ENCODE measurements around the gene PUS1. TPM values are rescaled to one million over a fixed set of nuclear protein-coding genes. Genes with fewer than 3 reads are reported as not detected.

Gene PUS1
- total and polyA plus RNA-seq, 10 of the 15 experiments (the other 5 are each of a cell fraction or from before 2014, with no cell fraction given), result 1.3 to 74.2 (median 25.4) TPM

DNA sequence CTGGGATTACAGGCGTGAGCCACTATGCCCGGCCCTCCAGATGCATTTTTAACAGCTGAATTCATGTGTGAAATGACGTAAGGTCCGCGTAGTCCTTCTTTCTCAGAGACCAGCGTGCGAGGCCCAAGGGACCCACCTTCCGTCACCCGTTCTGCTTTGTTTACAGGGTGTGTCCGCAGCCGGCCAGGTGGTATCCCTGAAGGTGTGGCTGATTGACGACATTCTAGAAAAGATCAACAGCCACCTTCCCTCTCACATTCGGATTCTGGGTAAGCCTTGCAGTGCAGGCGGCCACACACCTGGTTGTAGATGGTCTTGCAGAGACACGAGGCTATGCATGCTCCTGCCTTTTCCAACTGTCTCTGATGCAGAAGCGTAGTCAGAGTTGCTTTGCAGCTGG lies 9.9 kb downstream of the PUS1 start:
- ChIA-PET SMC1A (ENCODE audit: uncharacterized antibody, unreplicated experiment) (no interaction called here), CTCF (no interaction called here), POLR2A (interaction anchor here (0.5 kb wide), 1 partner anchor 11 kb away, joined by 4 read pairs; no protein-coding TSS in a partner anchor), RAD21 (ENCODE audit: unreplicated experiment) (no interaction called here)
- peaks cover 8 to 27% of the 10 kb centered on the region in 2 experiments for H3K36me3 ChIP-seq (ENCODE audit: control insufficient read depth in 2 of 2, insufficient read depth in 2 of 2, low read length in 1 of 2)
- no peaks in the 10 kb centered on the region for H3K27me3 ChIP-seq (replicated peaks in 1 of 2; ENCODE audit: control insufficient read depth in 2 of 2, insufficient read depth in 2 of 2, low read length in 1 of 2)
- in situ Hi-C loops (cut with MboI), result no loop called here
- ATAC-seq (no peak), DNase-seq (ENCODE audit: low read depth, low spot score) (no peak), FAIRE-seq (no peak)
- intact Hi-C loops (cut with micrococcal nuclease; ENCODE audit: unreplicated experiment), result no loop called here
- H3K9me3 ChIP-seq (replicated peaks; ENCODE audit: control insufficient read depth, insufficient read depth, low read length), result no peaks in the 10 kb centered on the region
- H2AFZ ChIP-seq (ENCODE audit: control insufficient read depth, low read depth, low read length), result no peak overlapping the region
- H3K27ac ChIP-seq (ENCODE audit: control insufficient read depth, insufficient read depth), result no peak overlapping the region
- H3K4me1 ChIP-seq (ENCODE audit: control insufficient read depth, insufficient read depth, low read length), result no peaks in the 10 kb centered on the region
- no peaks in the 10 kb centered on the region for H3K79me2 ChIP-seq (ENCODE audit: control insufficient read depth, insufficient read depth, low read length)
- 90% methylated on average over 16 of the region's 16 CpGs for WGBS (ENCODE audit: insufficient coverage, insufficient replicate concordance, low lambda C conversion rate, missing lambda C conversion rate)
- TF ChIP-seq KLF5 (IDR thresholded peaks at IDR 0.05; ENCODE audit: partially characterized antibody), result no peak
- TF ChIP-seq POLR2A (IDR thresholded peaks at IDR 0.05; ENCODE audit: low read depth, low read length), result peak; percentile 45; the same call in 1 of the 2 replicates
- H3K4me2 ChIP-seq (ENCODE audit: control insufficient read depth, insufficient read depth), result no peak overlapping the region
- H3K4me3 ChIP-seq, result no peak overlapping the region
- no peak overlapping the region for H3K9ac ChIP-seq (ENCODE audit: control insufficient read depth, insufficient read depth, low read length)
- no TSS peak for BruUV-seq (replicated peaks)
- H4K20me1 ChIP-seq (ENCODE audit: control insufficient read depth, insufficient read depth), result 0 out of 2 replicates have a peak, but pooled peaks cover under 1% of the 10 kb centered on the region

DNA sequence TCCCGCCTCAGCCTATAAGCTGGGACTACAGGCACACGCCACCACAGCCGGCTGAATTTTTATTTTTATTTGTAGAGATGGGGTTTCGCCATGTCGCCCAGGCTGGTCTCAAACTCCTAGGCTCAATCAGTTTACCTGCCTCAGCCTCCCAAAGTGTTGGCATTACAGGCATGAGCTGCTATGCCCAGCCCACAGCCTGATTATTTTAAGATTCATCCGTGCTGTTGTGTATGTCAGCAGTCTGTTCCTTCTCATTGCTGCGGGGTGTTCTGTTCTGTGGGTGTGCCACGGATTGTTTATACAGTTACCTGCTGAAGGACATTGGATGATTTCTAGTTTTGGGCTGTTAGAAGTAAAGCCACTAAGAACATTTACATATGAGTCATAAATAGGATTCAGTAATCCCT lies 11.1 kb downstream of the PUS1 start:
- Histone ChIP-seq H4K20me1 (ENCODE audit: control insufficient read depth, insufficient read depth) (no peaks in the 10 kb centered on the region), H3K27me3 (replicated peaks in 1 of 2; ENCODE audit: control insufficient read depth in 2 of 2, insufficient read depth in 2 of 2, low read length in 1 of 2) (no peaks in the 10 kb centered on the region), H3K9me3 (replicated peaks; ENCODE audit: control insufficient read depth, insufficient read depth, low read length) (no peaks in the 10 kb centered on the region), H3K4me3 (no peak overlapping the region), H3K27ac (ENCODE audit: control insufficient read depth, insufficient read depth) (no peak overlapping the region), H3K9ac (ENCODE audit: control insufficient read depth, insufficient read depth, low read length) (no peak overlapping the region), H3K36me3 (ENCODE audit: control insufficient read depth in 2 of 2, insufficient read depth in 2 of 2, low read length in 1 of 2) (peaks cover 6 to 24% of the 10 kb centered on the region in 2 experiments), H3K79me2 (ENCODE audit: control insufficient read depth, insufficient read depth, low read length) (no peaks in the 10 kb centered on the region), H3K4me2 (ENCODE audit: control insufficient read depth, insufficient read depth) (no peak overlapping the region), H2AFZ (ENCODE audit: control insufficient read depth, low read depth, low read length) (no peak overlapping the region), H3K4me1 (ENCODE audit: control insufficient read depth, insufficient read depth, low read length) (no peaks in the 10 kb centered on the region)
- DNase-seq (ENCODE audit: low read depth, low spot score) (no peak), FAIRE-seq (no peak), ATAC-seq (no peak)
- ChIA-PET POLR2A (no interaction called here), CTCF (no interaction called here), RAD21 (ENCODE audit: unreplicated experiment) (no interaction called here), SMC1A (ENCODE audit: uncharacterized antibody, unreplicated experiment) (no interaction called here)
- in situ Hi-C loops (cut with MboI), result no loop called here
- no TSS peak for BruUV-seq (replicated peaks)
- intact Hi-C loops (cut with micrococcal nuclease; ENCODE audit: unreplicated experiment), result no loop called here
- WGBS (ENCODE audit: insufficient coverage, insufficient replicate concordance, low lambda C conversion rate, missing lambda C conversion rate), result 95% methylated on average over 8 of the region's 8 CpGs
- TF ChIP-seq STAT3 (IDR thresholded peaks at IDR 0.05; ENCODE audit: low read depth, low read length) (no peak), NFYA (IDR thresholded peaks at IDR 0.05; ENCODE audit: borderline replicate concordance, low read depth, low read length) (no peak), LARP7 (IDR thresholded peaks at IDR 0.05) (no peak), TCF7 (IDR thresholded peaks at IDR 0.05; ENCODE audit: borderline replicate concordance) (no peak), ZNF207 (IDR thresholded peaks at IDR 0.05; ENCODE audit: borderline replicate concordance) (no peak)
- TF ChIP-seq, protein P1, sequence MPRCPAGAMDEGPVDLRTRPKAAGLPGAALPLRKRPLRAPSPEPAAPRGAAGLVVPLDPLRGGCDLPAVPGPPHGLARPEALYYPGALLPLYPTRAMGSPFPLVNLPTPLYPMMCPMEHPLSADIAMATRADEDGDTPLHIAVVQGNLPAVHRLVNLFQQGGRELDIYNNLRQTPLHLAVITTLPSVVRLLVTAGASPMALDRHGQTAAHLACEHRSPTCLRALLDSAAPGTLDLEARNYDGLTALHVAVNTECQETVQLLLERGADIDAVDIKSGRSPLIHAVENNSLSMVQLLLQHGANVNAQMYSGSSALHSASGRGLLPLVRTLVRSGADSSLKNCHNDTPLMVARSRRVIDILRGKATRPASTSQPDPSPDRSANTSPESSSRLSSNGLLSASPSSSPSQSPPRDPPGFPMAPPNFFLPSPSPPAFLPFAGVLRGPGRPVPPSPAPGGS (IDR thresholded peaks at IDR 0.05; ENCODE audit: borderline replicate concordance, insufficient read depth, low read depth, low read length, poor library complexity, severe bottlenecking), result no peak
- TF ChIP-seq, protein P2, sequence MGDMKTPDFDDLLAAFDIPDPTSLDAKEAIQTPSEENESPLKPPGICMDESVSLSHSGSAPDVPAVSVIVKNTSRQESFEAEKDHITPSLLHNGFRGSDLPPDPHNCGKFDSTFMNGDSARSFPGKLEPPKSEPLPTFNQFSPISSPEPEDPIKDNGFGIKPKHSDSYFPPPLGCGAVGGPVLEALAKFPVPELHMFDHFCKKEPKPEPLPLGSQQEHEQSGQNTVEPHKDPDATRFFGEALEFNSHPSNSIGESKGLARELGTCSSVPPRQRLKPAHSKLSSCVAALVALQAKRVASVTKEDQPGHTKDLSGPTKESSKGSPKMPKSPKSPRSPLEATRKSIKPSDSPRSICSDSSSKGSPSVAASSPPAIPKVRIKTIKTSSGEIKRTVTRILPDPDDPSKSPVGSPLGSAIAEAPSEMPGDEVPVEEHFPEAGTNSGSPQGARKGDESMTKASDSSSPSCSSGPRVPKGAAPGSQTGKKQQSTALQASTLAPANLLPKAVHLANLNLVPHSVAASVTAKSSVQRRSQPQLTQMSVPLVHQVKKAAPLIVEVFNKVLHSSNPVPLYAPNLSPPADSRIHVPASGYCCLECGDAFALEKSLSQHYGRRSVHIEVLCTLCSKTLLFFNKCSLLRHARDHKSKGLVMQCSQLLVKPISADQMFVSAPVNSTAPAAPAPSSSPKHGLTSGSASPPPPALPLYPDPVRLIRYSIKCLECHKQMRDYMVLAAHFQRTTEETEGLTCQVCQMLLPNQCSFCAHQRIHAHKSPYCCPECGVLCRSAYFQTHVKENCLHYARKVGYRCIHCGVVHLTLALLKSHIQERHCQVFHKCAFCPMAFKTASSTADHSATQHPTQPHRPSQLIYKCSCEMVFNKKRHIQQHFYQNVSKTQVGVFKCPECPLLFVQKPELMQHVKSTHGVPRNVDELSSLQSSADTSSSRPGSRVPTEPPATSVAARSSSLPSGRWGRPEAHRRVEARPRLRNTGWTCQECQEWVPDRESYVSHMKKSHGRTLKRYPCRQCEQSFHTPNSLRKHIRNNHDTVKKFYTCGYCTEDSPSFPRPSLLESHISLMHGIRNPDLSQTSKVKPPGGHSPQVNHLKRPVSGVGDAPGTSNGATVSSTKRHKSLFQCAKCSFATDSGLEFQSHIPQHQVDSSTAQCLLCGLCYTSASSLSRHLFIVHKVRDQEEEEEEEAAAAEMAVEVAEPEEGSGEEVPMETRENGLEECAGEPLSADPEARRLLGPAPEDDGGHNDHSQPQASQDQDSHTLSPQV (IDR thresholded peaks at IDR 0.05), result no peak

All from GM12878 (cell line).